Measurements from ENCODE around the gene DSP. TPM values are rescaled to one million over a fixed set of nuclear protein-coding genes. Genes with fewer than 3 reads are reported as not detected.

Gene DSP
- total RNA-seq, 2 experiments from 2014 or later = 0.07 to 0.25 TPM

DNA sequence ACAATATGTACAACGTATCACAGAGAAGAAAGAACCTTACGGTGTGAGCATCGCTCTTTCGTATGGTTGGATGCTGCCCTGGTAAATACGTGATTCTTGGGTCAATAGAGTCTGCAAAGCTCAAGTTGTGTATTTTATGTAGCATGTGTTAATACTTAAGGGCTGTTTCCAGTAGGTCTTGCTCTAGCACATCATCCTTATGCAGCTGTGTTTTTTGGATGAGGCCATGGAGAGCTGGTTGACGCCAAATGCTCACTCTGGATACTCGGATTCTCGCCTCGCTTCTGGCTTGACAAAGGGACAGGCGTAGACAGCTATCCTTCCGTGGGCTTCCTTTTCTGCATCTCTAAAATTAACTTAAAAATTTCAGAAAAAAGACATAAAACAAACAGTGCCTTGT is 87.4 kb downstream of the DSP start:
- CTCF ChIA-PET = no interaction called here
- no peak overlapping the region for H3K27ac Mint-ChIP-seq
- H3K4me1 Mint-ChIP-seq (ENCODE audit: low read depth) = no peaks in the 10 kb centered on the region
- POLR2A ChIA-PET = no interaction called here
- ATAC-seq (no peak), DNase-seq (no peak)
- H3K27me3 Mint-ChIP-seq = peaks cover 4% of the 10 kb centered on the region
- H3K4me3 Mint-ChIP-seq = no peak overlapping the region
- intact Hi-C loops (cut with micrococcal nuclease) = no loop called here
- no peaks in the 10 kb centered on the region for H3K36me3 Mint-ChIP-seq (ENCODE audit: low read depth)
- no peaks in the 10 kb centered on the region for H3K9me3 Mint-ChIP-seq
- TF ChIP-seq, protein P1, sequence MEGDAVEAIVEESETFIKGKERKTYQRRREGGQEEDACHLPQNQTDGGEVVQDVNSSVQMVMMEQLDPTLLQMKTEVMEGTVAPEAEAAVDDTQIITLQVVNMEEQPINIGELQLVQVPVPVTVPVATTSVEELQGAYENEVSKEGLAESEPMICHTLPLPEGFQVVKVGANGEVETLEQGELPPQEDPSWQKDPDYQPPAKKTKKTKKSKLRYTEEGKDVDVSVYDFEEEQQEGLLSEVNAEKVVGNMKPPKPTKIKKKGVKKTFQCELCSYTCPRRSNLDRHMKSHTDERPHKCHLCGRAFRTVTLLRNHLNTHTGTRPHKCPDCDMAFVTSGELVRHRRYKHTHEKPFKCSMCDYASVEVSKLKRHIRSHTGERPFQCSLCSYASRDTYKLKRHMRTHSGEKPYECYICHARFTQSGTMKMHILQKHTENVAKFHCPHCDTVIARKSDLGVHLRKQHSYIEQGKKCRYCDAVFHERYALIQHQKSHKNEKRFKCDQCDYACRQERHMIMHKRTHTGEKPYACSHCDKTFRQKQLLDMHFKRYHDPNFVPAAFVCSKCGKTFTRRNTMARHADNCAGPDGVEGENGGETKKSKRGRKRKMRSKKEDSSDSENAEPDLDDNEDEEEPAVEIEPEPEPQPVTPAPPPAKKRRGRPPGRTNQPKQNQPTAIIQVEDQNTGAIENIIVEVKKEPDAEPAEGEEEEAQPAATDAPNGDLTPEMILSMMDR (IDR thresholded peaks at IDR 0.05) = no peak

GRCh38 chr6:7629321-7629720 is 87.8 kb downstream of the DSP start:
- TF ChIP-seq, protein P1 (IDR thresholded peaks at IDR 0.05) = no peak
- Mint-ChIP-seq H3K4me3 (no peak overlapping the region), H3K27ac (no peak overlapping the region), H3K4me1 (ENCODE audit: low read depth) (no peaks in the 10 kb centered on the region), H3K36me3 (ENCODE audit: low read depth) (no peaks in the 10 kb centered on the region), H3K9me3 (no peaks in the 10 kb centered on the region), H3K27me3 (peaks cover 4% of the 10 kb centered on the region)
- DNase-seq (no peak), ATAC-seq (no peak)
- ChIA-PET CTCF (no interaction called here), POLR2A (no interaction called here)
- intact Hi-C loops (cut with micrococcal nuclease) = no loop called here

DNA sequence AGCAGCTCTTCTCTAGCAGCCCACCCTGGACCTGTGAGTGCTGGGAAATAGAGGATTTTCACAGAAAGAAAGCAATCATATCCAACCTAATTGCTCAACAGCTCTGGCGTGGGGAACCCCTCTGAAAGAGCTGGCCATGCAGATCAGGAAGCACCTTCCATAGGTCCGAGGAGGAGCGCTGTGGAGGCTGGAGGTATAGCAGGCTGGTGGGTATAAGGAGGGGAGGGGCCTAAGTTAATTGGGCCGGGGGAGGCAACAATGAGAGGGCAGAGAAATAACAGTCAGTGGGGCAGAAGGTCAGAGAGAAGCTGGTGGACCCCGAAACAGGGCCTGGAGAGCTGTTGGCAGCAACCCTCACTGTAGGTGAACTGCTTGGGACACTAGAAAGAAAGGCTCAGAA is 89.3 kb downstream of the DSP start:
- H3K4me1 Mint-ChIP-seq (ENCODE audit: low read depth) = no peaks in the 10 kb centered on the region
- DNase-seq (no peak), ATAC-seq (no peak)
- intact Hi-C loops (cut with micrococcal nuclease) = no loop called here
- CTCF ChIA-PET = no interaction called here
- no peaks in the 10 kb centered on the region for H3K9me3 Mint-ChIP-seq
- peaks cover 4% of the 10 kb centered on the region for H3K27me3 Mint-ChIP-seq
- TF ChIP-seq, protein P1 (IDR thresholded peaks at IDR 0.05) = no peak
- H3K27ac Mint-ChIP-seq = no peak overlapping the region
- no peaks in the 10 kb centered on the region for H3K36me3 Mint-ChIP-seq (ENCODE audit: low read depth)
- POLR2A ChIA-PET = interaction anchor here (0.6 to 0.7 kb wide), 2 partner anchors 12 to 41 kb away, joined by 3 to 4 read pairs; partner anchors contain the start of gene SNRNP48
- no peak overlapping the region for H3K4me3 Mint-ChIP-seq

DNA sequence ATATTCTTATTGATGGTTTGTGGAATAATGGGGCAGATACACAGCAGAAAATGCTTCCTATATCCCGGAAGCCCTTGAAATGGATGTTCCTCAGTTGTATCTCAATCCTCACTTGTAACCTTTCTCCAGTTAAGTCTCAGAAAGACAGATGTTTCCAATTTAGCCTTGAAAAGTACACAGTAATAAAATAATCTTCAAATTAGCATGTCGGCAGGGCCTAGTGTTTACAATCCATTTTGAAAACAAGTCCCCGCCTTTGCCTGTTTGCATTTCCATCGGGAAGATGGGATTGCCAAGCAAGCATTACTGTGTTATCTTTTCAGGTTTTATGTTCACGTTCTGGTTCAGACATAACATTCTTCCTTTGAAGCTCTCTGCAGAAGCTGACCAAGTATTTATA is 90.0 kb downstream of the DSP start:
- H3K36me3 Mint-ChIP-seq (ENCODE audit: low read depth) = no peaks in the 10 kb centered on the region
- ChIA-PET CTCF (no interaction called here), POLR2A (no interaction called here)
- H3K27ac Mint-ChIP-seq = no peak overlapping the region
- intact Hi-C loops (cut with micrococcal nuclease) = no loop called here
- no peak overlapping the region for H3K4me3 Mint-ChIP-seq
- ATAC-seq (no peak), DNase-seq (no peak)
- H3K9me3 Mint-ChIP-seq = no peaks in the 10 kb centered on the region
- no peaks in the 10 kb centered on the region for H3K4me1 Mint-ChIP-seq (ENCODE audit: low read depth)
- TF ChIP-seq, protein P1 (IDR thresholded peaks at IDR 0.05) = no peak
- H3K27me3 Mint-ChIP-seq = peaks cover 6% of the 10 kb centered on the region

DNA sequence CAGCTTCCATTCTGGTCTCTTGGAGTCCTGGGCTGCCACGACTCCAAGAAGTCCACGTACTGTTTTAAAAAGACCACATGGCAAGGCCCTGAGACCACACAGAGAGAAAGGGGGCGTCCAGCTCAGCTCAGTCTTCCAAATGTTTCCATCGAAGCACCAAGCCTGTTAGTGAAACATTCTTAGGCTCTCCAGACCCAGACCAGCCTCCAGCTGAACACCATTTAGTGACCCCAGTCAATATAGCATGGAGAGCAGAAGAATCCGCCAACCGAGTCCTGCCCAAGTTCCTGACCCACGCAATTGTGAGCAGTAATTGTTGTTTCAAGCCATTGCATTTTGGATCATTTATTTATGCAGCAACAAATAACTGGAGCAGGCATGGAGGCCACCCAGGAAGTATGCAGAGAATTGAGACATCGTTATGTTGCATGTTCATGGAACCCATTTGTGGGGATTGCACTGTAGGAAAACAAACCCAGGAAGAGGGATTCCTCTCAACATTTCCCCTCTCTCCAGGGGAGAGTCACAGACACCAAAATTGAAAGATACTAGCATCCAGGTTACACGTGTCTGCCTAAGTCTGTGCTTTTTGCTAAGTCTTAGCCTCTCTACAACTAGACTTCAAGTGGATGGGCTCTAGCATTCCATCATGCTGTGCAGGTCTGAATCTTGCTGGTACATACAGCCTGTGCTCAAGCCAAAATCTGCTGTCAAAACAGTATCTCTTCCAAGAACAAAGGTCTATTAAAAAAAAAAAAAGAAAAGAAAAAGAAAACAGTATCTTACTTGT is 91.2 kb downstream of the DSP start:
- Mint-ChIP-seq H3K27me3 (peaks cover 6% of the 10 kb centered on the region), H3K9me3 (no peaks in the 10 kb centered on the region), H3K4me1 (ENCODE audit: low read depth) (no peaks in the 10 kb centered on the region), H3K36me3 (ENCODE audit: low read depth) (no peaks in the 10 kb centered on the region), H3K27ac (no peak overlapping the region), H3K4me3 (no peak overlapping the region)
- ATAC-seq = no peak
- POLR2A ChIA-PET = no interaction called here
- DNase-seq = no peak
- intact Hi-C loops (cut with micrococcal nuclease) = no loop called here
- CTCF ChIA-PET = no interaction called here
- TF ChIP-seq, protein P1 (IDR thresholded peaks at IDR 0.05) = no peak

All from activated CD8-positive, alpha-beta T cell treated with anti-CD3 and anti-CD28 coated beads for 36 hours (primary cell).